Liver (tissue), 9 donors: ENCODE measurements around the gene LHFPL5. TPM values are rescaled to one million over a fixed set of nuclear protein-coding genes. Genes with fewer than 3 reads are reported as not detected.

Experiments
- DNase-seq: peaks from one replicate; pipeline ENCODE4 v3.0.0-alpha.2; 2017; ENCODE audit warnings: low spot score
- H3K27ac ChIP-seq, 2 donors: one replicate each; pipeline ENCODE4 v1.7.0; 2013; ENCODE audit warnings: inconsistent platforms in 2 of 2, low read length in 2 of 2, control low read depth in 1 of 2, low read depth in 1 of 2, mild to moderate bottlenecking in 1 of 2
- H3K27me3 ChIP-seq, 4 donors: one replicate each; pipeline versions ENCODE4 v1.6.1 to v1.7.0; 2013; ENCODE audit warnings: low read length in 3 of 4, inconsistent platforms in 1 of 4, mild to moderate bottlenecking in 1 of 4, moderate library complexity in 1 of 4; ENCODE audit not compliant: control insufficient read depth in 4 of 4, insufficient read depth in 4 of 4
- H3K36me3 ChIP-seq, 4 donors: one replicate each; pipeline versions ENCODE4 v1.6.1 to v1.7.0; 2013; ENCODE audit warnings: low read length in 3 of 4, mild to moderate bottlenecking in 3 of 4, low read depth in 1 of 4, moderate library complexity in 1 of 4; ENCODE audit not compliant: control insufficient read depth in 4 of 4, insufficient read depth in 3 of 4
- H3K4me1 ChIP-seq, 4 donors: one replicate each; pipeline versions ENCODE4 v1.6.1 to v1.7.0; 2013; ENCODE audit warnings: low read length in 3 of 4, mild to moderate bottlenecking in 3 of 4, moderate library complexity in 1 of 4; ENCODE audit not compliant: control insufficient read depth in 4 of 4, insufficient read depth in 4 of 4
- H3K4me3 ChIP-seq, 3 donors: one replicate each; pipeline versions ENCODE4 v1.6.1 to v1.7.0; 2013; ENCODE audit warnings: low read length in 3 of 3, control low read depth in 1 of 3, low read depth in 1 of 3, mild to moderate bottlenecking in 1 of 3
- H3K9ac ChIP-seq, 2 donors: one replicate each; pipeline ENCODE4 v1.7.0; 2013; ENCODE audit warnings: low read length in 2 of 2, mild to moderate bottlenecking in 2 of 2, moderate library complexity in 2 of 2, control low read depth in 1 of 2, low read depth in 1 of 2
- H3K9me3 ChIP-seq, 4 donors: one replicate each; pipeline versions ENCODE4 v1.6.1 to v1.7.0; 2013; ENCODE audit warnings: low read length in 3 of 4; ENCODE audit not compliant: control insufficient read depth in 4 of 4
- EGR1 ChIP-seq, 2 donors: IDR thresholded peaks; 2 replicates each; pipeline ENCODE4 v1.6.1; 2016 to 2018; ENCODE audit warnings: antibody characterized with exemption in 2 of 2, low read depth in 2 of 2
- FOXA1 ChIP-seq: IDR thresholded peaks from 2 replicates; pipeline ENCODE4 v1.6.1; 2016; ENCODE audit warnings: antibody characterized with exemption
- FOXA2 ChIP-seq: IDR thresholded peaks from 2 replicates; pipeline ENCODE4 v1.6.1; 2016; ENCODE audit warnings: antibody characterized with exemption
- GABPA ChIP-seq, 2 donors: IDR thresholded peaks in 1 of 2; conservative IDR thresholded peaks in 1 of 2; 2 replicates each; pipeline ENCODE4 v1.6.1; 2016; ENCODE audit warnings: antibody characterized with exemption in 2 of 2, mild to moderate bottlenecking in 1 of 2, moderate library complexity in 1 of 2
- HNF4A ChIP-seq, 2 donors: conservative IDR thresholded peaks; 2 replicates each; pipeline ENCODE4 v1.6.1; 2016; ENCODE audit warnings: antibody characterized with exemption in 2 of 2, mild to moderate bottlenecking in 2 of 2
- JUND ChIP-seq, 2 donors: IDR thresholded peaks; 2 replicates each; pipeline ENCODE4 v1.6.1; 2016; ENCODE audit warnings: antibody characterized with exemption in 2 of 2
- NR2F2 ChIP-seq: IDR thresholded peaks from 2 replicates; pipeline ENCODE4 v1.6.1; 2016; ENCODE audit warnings: antibody characterized with exemption
- REST ChIP-seq: IDR thresholded peaks from 2 replicates; pipeline ENCODE4 v1.6.1; 2016; ENCODE audit warnings: antibody characterized with exemption, mild to moderate bottlenecking
- RXRA ChIP-seq, 2 donors: IDR thresholded peaks; 2 replicates each; pipeline ENCODE4 v1.6.1; 2017 to 2018; ENCODE audit warnings: antibody characterized with exemption in 2 of 2, mild to moderate bottlenecking in 1 of 2
- SP1 ChIP-seq: IDR thresholded peaks from 2 replicates; pipeline ENCODE4 v1.6.1; 2018; ENCODE audit warnings: antibody characterized with exemption, mild to moderate bottlenecking
- TAF1 ChIP-seq: conservative IDR thresholded peaks from 2 replicates; pipeline ENCODE4 v1.6.1; 2016; ENCODE audit warnings: antibody characterized with exemption, mild to moderate bottlenecking
- YY1 ChIP-seq: IDR thresholded peaks from 2 replicates; pipeline ENCODE4 v1.6.1; 2016; ENCODE audit warnings: antibody characterized with exemption, mild to moderate bottlenecking
- WGBS: extraction: QIAGEN DNeasy Blood & Tissue Kit; methylation state at CpG from one replicate; pipeline ENCODE4 v1.1.7; 2013; 5-methylcytosine and 5-hydroxymethylcytosine counted together
- polyA plus RNA-seq, 2 donors: library from polyadenylated mRNA; stranded (reverse) in 1 of 2; unstranded in 1 of 2; fragments of 200-250 nt in 1 of 2; fragments of >200 nt in 1 of 2; fragmentation: Nextera tagmentation in 1 of 2; extraction: Ambion mirVana in 1 of 2; gene quantifications; one replicate each; pipeline versions ENCODE4 v1.2.1 to v1.2.3, GENCODE V29; 2013 to 2015
- total RNA-seq, 2 donors: library from RNA; depleted of rRNA; stranded (reverse); fragments of >200 nt; gene quantifications; one replicate each; pipeline ENCODE4 v1.2.3, GENCODE V29; 2014
- TF ChIP-seq, protein P1 (sequence below): fragments of 150-350 bp; IDR thresholded peaks from 2 replicates; pipeline ENCODE4 v1.5.1; 2017; ENCODE audit warnings: improper control_type of control experiment, low read depth, low read length; ENCODE audit not compliant: missing input control
- TF ChIP-seq, protein P2 (sequence below): IDR thresholded peaks from 2 replicates; pipeline ENCODE4 v1.6.1; 2016; ENCODE audit warnings: antibody characterized with exemption
- TF ChIP-seq, protein P3 (sequence below): IDR thresholded peaks from 2 replicates; pipeline ENCODE4 v1.6.1; 2016; ENCODE audit warnings: antibody characterized with exemption
- TF ChIP-seq, protein P4 (sequence below): IDR thresholded peaks from 2 replicates; pipeline ENCODE4 v1.6.1; 2016; ENCODE audit warnings: antibody characterized with exemption
- donor health status: healthy.
- donor health status: healthy.
- donor health status: healthy.
- donor health status: healthy.
- donor health status: healthy.

The LHFPL5 gene
- total and polyA plus RNA-seq, 4 donors, result not detected

DNA sequence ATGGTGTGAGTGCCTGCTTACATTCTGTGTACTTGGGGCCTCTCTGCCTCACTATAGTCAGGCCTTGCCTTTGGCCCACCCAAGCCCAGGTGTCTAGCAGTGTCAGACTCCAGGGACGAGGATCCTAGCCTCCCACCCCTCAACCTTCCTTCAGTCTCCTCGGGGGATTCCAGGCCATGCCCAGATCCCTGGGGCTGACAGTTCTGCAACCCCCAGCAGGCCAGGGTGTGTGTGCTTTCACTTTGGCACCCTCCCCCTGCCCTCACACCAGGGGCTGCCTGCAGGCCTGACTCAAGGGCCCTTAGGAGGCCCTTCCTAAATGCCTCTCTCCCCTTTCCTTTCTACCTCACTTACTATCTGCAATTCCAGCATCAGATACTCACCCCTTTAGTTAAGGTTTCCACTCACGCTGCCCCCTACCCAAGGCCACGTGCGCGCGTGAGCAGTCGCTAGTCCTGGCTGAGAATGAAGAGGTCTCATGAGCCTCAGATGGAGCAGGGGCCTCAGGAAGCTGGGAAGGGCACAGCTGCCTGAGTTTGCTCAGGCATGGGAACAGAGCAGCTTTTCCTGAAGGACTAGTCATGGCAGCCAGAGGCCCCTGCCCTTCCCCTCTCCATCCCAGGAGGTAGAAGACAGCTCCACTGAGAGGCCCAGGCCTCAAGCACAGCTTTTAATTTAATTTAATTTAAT is 7.2 kb upstream of the LHFPL5 start:
- H3K27ac ChIP-seq, result no peak overlapping the region
- no peak overlapping the region for H3K4me3 ChIP-seq
- no peaks in the 10 kb centered on the region for H3K27me3 ChIP-seq
- no peaks in the 10 kb centered on the region for H3K36me3 ChIP-seq
- WGBS, result 91% methylated on average over 8 of the region's 8 CpGs
- TF ChIP-seq GABPA (IDR thresholded peaks at IDR 0.05 in 1 of 2, conservative IDR thresholded peaks at IDR 0.05 in 1 of 2) (no peak), TAF1 (no peak), NR2F2 (no peak), RXRA (IDR thresholded peaks at IDR 0.05) (no peak), FOXA2 (no peak), HNF4A (conservative IDR thresholded peaks at IDR 0.05) (no peak), YY1 (no peak), FOXA1 (no peak), JUND (IDR thresholded peaks at IDR 0.05) (no peak), EGR1 (IDR thresholded peaks at IDR 0.05; ENCODE audit: low read depth in 2 of 2) (no peak)
- TF ChIP-seq, protein P1, sequence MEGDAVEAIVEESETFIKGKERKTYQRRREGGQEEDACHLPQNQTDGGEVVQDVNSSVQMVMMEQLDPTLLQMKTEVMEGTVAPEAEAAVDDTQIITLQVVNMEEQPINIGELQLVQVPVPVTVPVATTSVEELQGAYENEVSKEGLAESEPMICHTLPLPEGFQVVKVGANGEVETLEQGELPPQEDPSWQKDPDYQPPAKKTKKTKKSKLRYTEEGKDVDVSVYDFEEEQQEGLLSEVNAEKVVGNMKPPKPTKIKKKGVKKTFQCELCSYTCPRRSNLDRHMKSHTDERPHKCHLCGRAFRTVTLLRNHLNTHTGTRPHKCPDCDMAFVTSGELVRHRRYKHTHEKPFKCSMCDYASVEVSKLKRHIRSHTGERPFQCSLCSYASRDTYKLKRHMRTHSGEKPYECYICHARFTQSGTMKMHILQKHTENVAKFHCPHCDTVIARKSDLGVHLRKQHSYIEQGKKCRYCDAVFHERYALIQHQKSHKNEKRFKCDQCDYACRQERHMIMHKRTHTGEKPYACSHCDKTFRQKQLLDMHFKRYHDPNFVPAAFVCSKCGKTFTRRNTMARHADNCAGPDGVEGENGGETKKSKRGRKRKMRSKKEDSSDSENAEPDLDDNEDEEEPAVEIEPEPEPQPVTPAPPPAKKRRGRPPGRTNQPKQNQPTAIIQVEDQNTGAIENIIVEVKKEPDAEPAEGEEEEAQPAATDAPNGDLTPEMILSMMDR, result no peak
- no peaks in the 10 kb centered on the region for H3K4me1 ChIP-seq
- H3K9me3 ChIP-seq, result no peaks in the 10 kb centered on the region
- DNase-seq, result no peak
- no peak overlapping the region for H3K9ac ChIP-seq

DNA sequence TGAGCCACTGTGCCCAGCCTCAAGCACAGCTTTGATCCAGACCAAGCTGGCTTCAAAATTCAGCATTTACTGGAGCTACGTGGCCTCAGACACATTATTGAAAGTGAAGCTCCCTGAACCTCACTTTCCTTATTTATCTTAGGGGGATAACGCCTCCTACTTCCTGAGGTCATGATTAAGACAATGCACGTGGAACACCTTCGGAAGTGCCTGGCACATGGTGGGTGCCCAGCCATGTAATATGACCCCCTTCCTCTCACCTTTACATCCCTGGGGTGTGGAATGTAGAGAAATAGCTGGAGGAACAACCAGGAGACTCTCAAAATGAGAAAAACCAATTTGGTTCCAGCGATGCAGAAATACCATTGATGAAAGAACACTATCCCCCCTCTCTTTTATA is 6.4 kb upstream of the LHFPL5 start:
- DNase-seq, result no peak
- no peaks in the 10 kb centered on the region for H3K9me3 ChIP-seq
- 82% methylated on average over 5 of the region's 5 CpGs for WGBS
- H3K27ac ChIP-seq, result no peak overlapping the region
- no peaks in the 10 kb centered on the region for H3K27me3 ChIP-seq
- H3K4me1 ChIP-seq, result no peaks in the 10 kb centered on the region
- H3K9ac ChIP-seq, result no peak overlapping the region
- no peak for TF ChIP-seq JUND (IDR thresholded peaks at IDR 0.05)
- TF ChIP-seq RXRA (IDR thresholded peaks at IDR 0.05), result no peak
- TF ChIP-seq GABPA (IDR thresholded peaks at IDR 0.05 in 1 of 2, conservative IDR thresholded peaks at IDR 0.05 in 1 of 2), result no peak
- TF ChIP-seq, protein P2, sequence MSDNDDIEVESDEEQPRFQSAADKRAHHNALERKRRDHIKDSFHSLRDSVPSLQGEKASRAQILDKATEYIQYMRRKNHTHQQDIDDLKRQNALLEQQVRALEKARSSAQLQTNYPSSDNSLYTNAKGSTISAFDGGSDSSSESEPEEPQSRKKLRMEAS, result no peak
- no peak for TF ChIP-seq NR2F2
- no peak for TF ChIP-seq FOXA1
- no peak for TF ChIP-seq EGR1 (IDR thresholded peaks at IDR 0.05; ENCODE audit: low read depth in 2 of 2)
- TF ChIP-seq, protein P3, sequence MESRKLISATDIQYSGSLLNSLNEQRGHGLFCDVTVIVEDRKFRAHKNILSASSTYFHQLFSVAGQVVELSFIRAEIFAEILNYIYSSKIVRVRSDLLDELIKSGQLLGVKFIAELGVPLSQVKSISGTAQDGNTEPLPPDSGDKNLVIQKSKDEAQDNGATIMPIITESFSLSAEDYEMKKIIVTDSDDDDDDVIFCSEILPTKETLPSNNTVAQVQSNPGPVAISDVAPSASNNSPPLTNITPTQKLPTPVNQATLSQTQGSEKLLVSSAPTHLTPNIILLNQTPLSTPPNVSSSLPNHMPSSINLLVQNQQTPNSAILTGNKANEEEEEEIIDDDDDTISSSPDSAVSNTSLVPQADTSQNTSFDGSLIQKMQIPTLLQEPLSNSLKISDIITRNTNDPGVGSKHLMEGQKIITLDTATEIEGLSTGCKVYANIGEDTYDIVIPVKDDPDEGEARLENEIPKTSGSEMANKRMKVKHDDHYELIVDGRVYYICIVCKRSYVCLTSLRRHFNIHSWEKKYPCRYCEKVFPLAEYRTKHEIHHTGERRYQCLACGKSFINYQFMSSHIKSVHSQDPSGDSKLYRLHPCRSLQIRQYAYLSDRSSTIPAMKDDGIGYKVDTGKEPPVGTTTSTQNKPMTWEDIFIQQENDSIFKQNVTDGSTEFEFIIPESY, result no peak
- TF ChIP-seq HNF4A (conservative IDR thresholded peaks at IDR 0.05), result no peak
- no peak for TF ChIP-seq YY1
- TF ChIP-seq FOXA2, result no peak
- TF ChIP-seq TAF1, result no peak
- H3K4me3 ChIP-seq, result no peak overlapping the region
- no peaks in the 10 kb centered on the region for H3K36me3 ChIP-seq

DNA sequence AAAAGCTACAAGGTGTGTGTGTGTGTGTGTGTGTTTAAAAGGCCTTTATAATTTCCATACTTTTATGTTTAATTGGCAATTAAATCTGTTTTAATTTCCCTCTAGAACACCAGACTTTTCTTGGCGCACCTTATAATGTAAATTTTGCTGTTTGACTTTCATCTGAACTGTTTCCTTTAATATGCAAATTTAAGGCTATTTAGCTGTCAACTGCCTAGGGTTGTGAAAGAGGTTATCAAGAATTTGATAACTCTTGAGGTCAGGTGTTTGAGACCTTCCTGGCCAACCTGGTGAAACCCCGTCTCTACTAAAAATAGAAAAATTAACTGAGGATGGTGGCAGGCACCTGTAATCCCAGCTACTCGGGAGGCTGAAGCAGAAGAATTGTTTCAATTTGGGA is 4.0 kb upstream of the LHFPL5 start:
- 77% methylated on average over 3 of the region's 3 CpGs for WGBS
- H3K4me1 ChIP-seq, result peaks cover 0 to 7% (median 5%) of the 10 kb centered on the region in 4 donors
- no peak for DNase-seq
- H3K4me3 ChIP-seq, result no peak overlapping the region
- H3K9me3 ChIP-seq, result no peaks in the 10 kb centered on the region
- no peaks in the 10 kb centered on the region for H3K36me3 ChIP-seq
- no peak overlapping the region for H3K27ac ChIP-seq
- no peaks in the 10 kb centered on the region for H3K27me3 ChIP-seq
- no peak overlapping the region for H3K9ac ChIP-seq
- TF ChIP-seq YY1 (no peak), SP1 (no peak), FOXA1 (no peak), REST (no peak)
- TF ChIP-seq, protein P4, sequence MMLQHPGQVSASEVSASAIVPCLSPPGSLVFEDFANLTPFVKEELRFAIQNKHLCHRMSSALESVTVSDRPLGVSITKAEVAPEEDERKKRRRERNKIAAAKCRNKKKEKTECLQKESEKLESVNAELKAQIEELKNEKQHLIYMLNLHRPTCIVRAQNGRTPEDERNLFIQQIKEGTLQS, result no peak
- TF ChIP-seq, protein P1, result no peak
